Measurements from ENCODE around the gene ABCC11.

Gene ABCC11
- 0 to 0.67 (median 0.18) reads per million in 9 experiments for total RNA-seq

DNA sequence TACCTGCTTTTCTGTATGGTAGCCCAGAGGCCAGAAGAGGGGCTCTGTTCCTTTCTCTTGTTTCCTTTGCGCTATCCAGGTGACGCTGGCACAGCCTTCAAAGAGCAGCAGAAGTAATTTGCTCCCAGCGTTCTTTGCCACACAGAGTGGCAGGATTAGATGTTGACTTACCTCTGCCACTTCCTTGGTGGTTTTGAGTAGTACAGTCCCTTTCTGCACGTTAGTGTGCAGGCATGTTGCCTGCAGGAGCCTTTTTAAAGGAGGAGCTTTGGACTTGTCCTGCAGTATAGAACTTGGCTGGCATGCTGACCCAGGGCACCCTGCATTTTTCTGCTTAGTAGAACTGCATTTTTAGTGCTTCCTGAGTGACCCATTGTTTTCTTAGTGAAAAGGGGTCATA, at the start of gene ABCC11:
ABCC11 (minus strand) TSS at position 229 of the 400 bp plus-strand sequence. CDS start 15,618 bp downstream, outside the sequence.
- Mint-ChIP-seq H3K4me1 (ENCODE audit: low read depth in 2 of 2) (peaks cover 31 to 42% of the 10 kb centered on the region in 2 donors), H3K4me3 (peak within 1 kb of the TSS; percentile 84 to 97), H3K27me3 (no peaks in the 10 kb centered on the region), H3K36me3 (ENCODE audit: insufficient read depth) (peaks cover 21% of the 10 kb centered on the region), H3K27ac (peak within 1 kb of the TSS; percentile 60 to 68), H3K9me3 (no peaks in the 10 kb centered on the region)
- DNase-seq (no peak), ATAC-seq (replicated peaks) (no peak)

DNA sequence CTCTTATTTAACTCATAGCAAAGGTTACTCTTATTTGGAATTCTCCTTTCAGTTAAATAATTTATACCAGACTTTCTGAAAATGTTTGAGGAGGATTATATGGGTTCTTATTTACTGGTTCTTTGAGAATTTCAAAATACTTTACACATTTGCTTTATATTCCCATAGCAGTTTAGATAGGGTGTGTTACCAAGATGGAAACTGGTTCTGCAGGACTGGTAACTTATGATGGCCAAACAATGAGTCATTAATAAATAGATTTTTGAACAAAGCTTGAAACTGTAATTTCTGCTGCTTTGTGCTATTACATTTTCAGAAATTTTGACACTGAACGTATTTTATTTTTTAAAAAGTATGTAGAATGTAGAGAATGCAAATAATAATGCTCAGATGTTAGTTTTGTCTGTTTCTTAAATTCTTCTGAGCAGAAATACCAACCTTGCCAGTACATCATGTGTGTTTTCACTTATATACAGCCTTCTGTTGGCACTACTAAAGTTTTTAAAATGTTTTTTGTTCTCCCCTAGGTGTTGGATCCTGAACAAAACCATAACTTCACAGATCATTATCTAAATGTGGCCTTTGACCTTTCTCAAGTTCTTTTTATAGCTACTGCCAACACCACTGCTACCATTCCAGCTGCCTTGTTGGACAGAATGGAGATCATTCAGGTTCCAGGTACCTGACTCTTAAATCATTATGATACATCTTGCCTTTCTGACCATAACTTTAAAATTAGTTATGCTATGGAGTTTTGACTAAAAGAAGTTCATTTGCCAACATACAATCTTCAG, 48.3 kb upstream of the ABCC11 start:
- H3K9me3 Mint-ChIP-seq = no peaks in the 10 kb centered on the region
- ATAC-seq (replicated peaks) (no peak), DNase-seq (no peak)
- H3K27ac Mint-ChIP-seq = no peak overlapping the region
- H3K4me3 Mint-ChIP-seq = no peak overlapping the region
- H3K36me3 Mint-ChIP-seq (ENCODE audit: insufficient read depth) = peaks cover 31% of the 10 kb centered on the region
- peaks cover 0 to 1% of the 10 kb centered on the region in 2 donors for H3K4me1 Mint-ChIP-seq (ENCODE audit: low read depth in 2 of 2)
- no peaks in the 10 kb centered on the region for H3K27me3 Mint-ChIP-seq

DNA sequence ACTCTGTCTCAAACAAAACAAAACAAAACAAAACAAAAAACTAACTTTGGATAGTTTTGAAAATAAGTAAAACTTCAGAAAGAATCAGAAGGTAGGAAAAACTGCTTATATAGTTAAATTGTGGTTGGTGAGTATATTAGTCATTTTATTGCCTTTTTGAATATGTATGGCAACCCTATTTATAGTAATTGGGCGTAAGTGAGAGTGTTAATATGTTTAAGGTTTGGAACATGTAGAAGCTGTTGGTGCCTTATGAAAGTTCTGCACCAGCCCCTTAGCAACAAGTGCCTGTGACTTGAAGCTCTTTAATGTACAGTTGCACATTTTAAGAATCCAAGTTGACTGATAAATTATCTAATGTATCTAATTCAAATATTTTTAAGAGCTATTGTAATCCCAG, 47.4 kb upstream of the ABCC11 start:
- Mint-ChIP-seq H3K36me3 (ENCODE audit: insufficient read depth) (peaks cover 35% of the 10 kb centered on the region), H3K4me3 (no peak overlapping the region)

DNA sequence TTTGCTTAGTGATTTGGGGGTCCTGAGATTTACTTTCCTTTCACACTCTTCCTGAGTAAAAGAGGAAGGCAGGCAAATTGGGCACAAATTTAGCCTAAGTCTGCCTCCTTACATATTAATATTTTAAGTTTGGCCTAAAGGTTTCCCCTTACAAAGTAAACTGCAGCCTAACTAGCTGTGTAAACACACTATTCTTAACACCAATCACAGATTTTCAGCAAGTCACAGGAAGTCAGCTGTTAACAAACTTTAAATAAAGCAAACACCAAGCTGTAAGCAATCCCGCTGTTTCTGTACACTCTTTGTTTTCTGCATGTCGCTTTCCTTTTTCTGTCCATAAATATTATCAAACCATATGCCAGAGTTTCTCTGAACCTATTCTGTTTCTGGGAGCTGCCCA, 45.1 kb upstream of the ABCC11 start:
- ATAC-seq (replicated peaks) (no peak), DNase-seq (no peak)
- Mint-ChIP-seq H3K9me3 (no peaks in the 10 kb centered on the region), H3K36me3 (ENCODE audit: insufficient read depth) (peaks cover 37% of the 10 kb centered on the region), H3K4me1 (ENCODE audit: low read depth in 2 of 2) (peaks cover 0 to 3% of the 10 kb centered on the region in 2 donors), H3K4me3 (no peak overlapping the region), H3K27me3 (no peaks in the 10 kb centered on the region), H3K27ac (peak overlapping the region in 1 of 2 donors; percentile 7)

More for the DNA sequence above, 47.4 kb upstream of the ABCC11 start:
- no peak for DNase-seq
- Mint-ChIP-seq H3K27me3 (no peaks in the 10 kb centered on the region), H3K4me1 (ENCODE audit: low read depth in 2 of 2) (peaks cover 0 to 3% of the 10 kb centered on the region in 2 donors), H3K27ac (peak overlapping the region in 1 of 2 donors; percentile 31), H3K9me3 (no peaks in the 10 kb centered on the region)
- ATAC-seq (replicated peaks) = no peak

DNA sequence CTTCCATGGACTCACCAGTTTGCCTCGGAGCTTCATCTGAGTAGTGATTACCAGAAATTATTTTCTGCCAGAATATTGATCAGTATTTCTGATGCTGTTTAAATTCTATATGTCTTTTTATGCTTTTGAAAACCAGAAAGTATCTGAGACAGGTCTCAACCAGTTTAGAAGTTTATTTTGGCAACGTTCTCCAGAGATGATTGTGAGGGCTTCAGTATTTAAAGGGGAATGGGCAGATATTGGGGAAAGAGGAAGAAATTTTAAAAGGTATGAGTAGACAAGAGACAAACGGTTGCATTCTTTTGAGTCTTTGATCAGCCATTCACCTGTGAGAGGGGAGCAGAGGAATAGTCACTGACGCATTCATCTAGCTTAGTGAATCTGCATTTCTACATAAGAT, 44.4 kb upstream of the ABCC11 start:
- no peaks in the 10 kb centered on the region for H3K27me3 Mint-ChIP-seq
- H3K9me3 Mint-ChIP-seq = peaks cover 0 to 3% of the 10 kb centered on the region in 2 donors
- DNase-seq = no peak
- no peak overlapping the region for H3K27ac Mint-ChIP-seq
- H3K36me3 Mint-ChIP-seq (ENCODE audit: insufficient read depth) = peaks cover 32% of the 10 kb centered on the region
- H3K4me1 Mint-ChIP-seq (ENCODE audit: low read depth in 2 of 2) = peaks cover 0 to 3% of the 10 kb centered on the region in 2 donors
- no peak for ATAC-seq (replicated peaks)
- H3K4me3 Mint-ChIP-seq = no peak overlapping the region

DNA sequence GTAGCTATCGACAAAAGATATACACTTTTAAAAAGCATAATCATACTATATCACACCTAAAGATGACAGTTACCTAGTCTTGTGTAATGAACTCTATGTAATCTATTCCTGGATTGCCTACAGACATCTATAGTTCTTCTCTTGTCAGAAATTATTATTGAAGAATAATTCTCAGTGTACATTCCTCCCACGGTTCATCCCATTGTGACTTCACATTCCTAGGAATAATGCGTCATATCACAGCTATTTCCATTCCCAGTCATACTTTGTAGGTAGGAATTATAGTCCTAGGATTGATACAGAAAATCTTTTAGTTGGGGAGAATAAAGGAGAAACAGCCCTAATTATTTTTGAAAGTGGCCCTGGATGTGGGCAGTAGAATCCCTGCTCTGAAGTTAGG, 44.0 kb upstream of the ABCC11 start:
- ATAC-seq (replicated peaks) (no peak), DNase-seq (no peak)
- Mint-ChIP-seq H3K36me3 (ENCODE audit: insufficient read depth) (peaks cover 32% of the 10 kb centered on the region), H3K4me1 (ENCODE audit: low read depth in 2 of 2) (peaks cover 0 to 6% of the 10 kb centered on the region in 2 donors), H3K27ac (peak overlapping the region in 1 of 2 donors; percentile 60), H3K9me3 (peaks cover 0 to 3% of the 10 kb centered on the region in 2 donors), H3K4me3 (no peak overlapping the region), H3K27me3 (no peaks in the 10 kb centered on the region)

DNA sequence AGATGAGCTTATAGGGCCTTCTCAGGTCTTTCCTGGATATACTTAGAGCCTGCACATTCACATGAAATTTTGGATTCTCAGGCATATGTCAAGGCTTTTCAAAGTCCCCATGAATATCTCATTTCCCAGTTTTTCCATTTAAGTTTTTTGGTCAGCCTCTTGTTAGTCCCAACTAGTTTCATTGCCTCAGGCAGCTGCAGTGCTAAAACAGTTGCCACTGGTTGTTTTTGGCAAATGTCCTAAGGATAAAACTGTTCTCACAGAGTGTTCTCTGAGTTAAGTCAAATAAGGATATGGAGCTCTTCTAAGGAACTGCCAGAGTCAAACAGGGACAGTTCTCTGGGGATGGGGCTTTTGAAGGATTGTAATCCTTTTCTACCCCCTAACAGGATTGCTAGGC, 39.9 kb upstream of the ABCC11 start:
- H3K36me3 Mint-ChIP-seq (ENCODE audit: insufficient read depth) = peaks cover 16% of the 10 kb centered on the region
- no peak overlapping the region for H3K4me3 Mint-ChIP-seq
- H3K9me3 Mint-ChIP-seq = peaks cover 0 to 3% of the 10 kb centered on the region in 2 donors
- peaks cover 27% of the 10 kb centered on the region in 2 donors for H3K4me1 Mint-ChIP-seq (ENCODE audit: low read depth in 2 of 2)
- H3K27ac Mint-ChIP-seq = peak overlapping the region in 1 of 2 donors; percentile 26
- DNase-seq = no peak
- no peaks in the 10 kb centered on the region for H3K27me3 Mint-ChIP-seq
- no peak for ATAC-seq (replicated peaks)

DNA sequence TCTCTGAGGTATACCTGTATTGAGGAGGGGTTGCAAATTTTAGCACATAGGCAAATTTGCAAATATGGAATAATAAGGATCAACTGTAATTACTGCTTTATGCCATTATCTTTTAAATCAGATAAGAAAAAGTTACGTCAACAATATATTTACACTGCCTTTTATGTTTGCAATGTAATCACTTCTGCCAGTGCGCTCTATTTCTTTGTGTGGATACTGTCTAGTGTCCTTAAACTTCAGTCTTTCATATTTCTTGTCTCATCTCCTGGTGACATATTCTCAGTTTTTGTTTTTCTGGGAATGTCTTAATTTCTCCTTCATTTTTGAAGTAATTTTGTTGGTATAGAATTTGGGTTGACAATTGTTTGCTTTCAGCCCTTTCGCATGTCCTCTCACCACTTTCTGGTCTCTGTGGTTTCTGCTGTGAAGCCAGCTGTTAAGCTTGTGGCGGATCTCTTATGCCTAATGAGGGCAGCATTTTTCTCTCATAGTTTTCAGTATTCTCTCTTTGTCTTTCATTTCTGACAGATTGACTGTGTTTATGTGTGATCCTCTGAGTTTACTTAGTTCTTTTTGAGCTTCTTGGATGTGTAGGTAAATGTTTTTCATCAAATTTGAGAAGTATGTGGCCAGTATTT, 37.6 kb upstream of the ABCC11 start:
- DNase-seq = peak; percentile 3 to 4 (median 3)
- Mint-ChIP-seq H3K4me1 (ENCODE audit: low read depth in 2 of 2) (peaks cover 24 to 27% of the 10 kb centered on the region in 2 donors), H3K27me3 (no peaks in the 10 kb centered on the region), H3K4me3 (peak overlapping the region; percentile 15 to 47), H3K9me3 (peaks cover 0 to 3% of the 10 kb centered on the region in 2 donors), H3K27ac (peak overlapping the region in 1 of 2 donors; percentile 9), H3K36me3 (ENCODE audit: insufficient read depth) (peaks cover 13% of the 10 kb centered on the region)
- peak; percentile 86 for ATAC-seq (replicated peaks)

DNA sequence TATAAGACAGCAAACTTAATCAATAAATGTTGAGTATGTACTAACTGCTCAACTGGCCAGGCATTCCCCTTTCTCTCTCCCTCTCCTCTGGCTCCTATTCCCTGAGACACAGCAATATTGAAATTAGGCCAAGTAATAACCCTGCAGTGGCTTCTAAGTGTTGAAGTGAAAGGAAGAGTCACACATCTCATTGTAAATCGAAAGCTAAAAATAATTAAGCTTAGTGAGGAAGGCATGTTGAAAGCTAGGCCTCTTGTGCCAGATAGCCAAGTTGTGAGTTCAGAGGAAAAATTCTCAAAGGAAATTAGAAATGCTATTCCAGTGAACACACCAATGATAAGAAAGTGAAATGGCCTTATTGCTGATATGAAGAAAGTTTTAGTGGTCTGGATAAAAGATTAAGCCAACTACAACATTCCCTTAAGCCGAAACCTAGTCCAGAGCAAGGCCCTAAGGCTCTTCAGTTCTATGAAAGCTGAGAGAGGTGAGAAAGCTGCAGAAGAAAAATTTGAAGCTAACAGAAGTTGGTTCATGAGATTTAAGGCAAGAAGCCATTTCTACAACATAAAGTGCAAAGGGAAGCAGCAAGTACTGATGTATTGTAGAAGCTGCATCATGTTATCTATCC, 35.4 kb upstream of the ABCC11 start:
- ATAC-seq (replicated peaks) (no peak), DNase-seq (no peak)
- peaks cover 21% of the 10 kb centered on the region for H3K36me3 Mint-ChIP-seq (ENCODE audit: insufficient read depth)
- peaks cover 24 to 27% of the 10 kb centered on the region in 2 donors for H3K4me1 Mint-ChIP-seq (ENCODE audit: low read depth in 2 of 2)
- peaks cover 0 to 3% of the 10 kb centered on the region in 2 donors for H3K9me3 Mint-ChIP-seq
- no peak overlapping the region for H3K4me3 Mint-ChIP-seq
- no peaks in the 10 kb centered on the region for H3K27me3 Mint-ChIP-seq
- H3K27ac Mint-ChIP-seq = peak overlapping the region; percentile 3 to 8

DNA sequence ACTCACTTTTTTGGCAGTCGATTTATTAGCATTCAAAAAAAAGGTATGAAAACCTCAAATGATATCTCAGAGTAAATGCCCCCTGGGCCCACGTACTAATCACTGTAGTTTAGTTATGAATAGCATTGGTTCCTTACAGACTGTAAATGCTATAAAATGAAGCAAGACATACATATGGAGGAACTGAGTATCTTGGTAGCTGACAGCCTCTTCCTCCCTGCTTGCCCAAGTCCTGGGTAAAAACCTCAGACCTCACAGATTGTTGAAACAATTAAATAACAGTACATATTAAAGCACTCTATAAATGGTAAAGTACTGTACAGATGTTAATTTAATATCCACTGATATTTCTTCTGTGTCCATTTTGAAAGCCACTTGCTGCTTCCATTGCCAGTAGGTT, 33.2 kb upstream of the ABCC11 start:
- peaks cover 22% of the 10 kb centered on the region for H3K36me3 Mint-ChIP-seq (ENCODE audit: insufficient read depth)
- H3K27me3 Mint-ChIP-seq = no peaks in the 10 kb centered on the region
- H3K4me1 Mint-ChIP-seq (ENCODE audit: low read depth in 2 of 2) = peaks cover 20 to 28% of the 10 kb centered on the region in 2 donors
- no peaks in the 10 kb centered on the region for H3K9me3 Mint-ChIP-seq
- ATAC-seq (replicated peaks) (no peak), DNase-seq (no peak)
- H3K27ac Mint-ChIP-seq = peak overlapping the region in 1 of 2 donors; percentile 6
- H3K4me3 Mint-ChIP-seq = no peak overlapping the region

DNA sequence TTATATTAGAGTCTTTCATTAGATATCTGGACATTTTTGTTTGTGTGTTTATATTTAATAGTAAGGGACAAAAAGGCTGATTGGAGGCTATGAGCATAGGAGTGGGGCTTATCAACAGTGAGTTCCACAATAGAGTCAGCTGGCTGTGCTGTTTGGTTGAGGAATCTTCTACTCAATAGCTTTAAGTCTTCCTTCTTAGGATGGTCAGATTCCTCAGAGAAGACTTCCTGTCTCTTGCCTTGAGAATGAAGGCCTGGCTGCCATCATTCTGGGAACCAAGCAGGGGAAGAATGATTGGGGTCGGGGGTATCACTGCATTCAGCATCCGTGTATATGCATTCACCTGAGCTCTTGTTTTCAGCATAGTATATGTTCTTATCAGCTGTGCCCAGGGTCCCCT, 31.9 kb upstream of the ABCC11 start:
- no peaks in the 10 kb centered on the region for H3K27me3 Mint-ChIP-seq
- no peak overlapping the region for H3K4me3 Mint-ChIP-seq
- H3K27ac Mint-ChIP-seq = no peak overlapping the region
- no peak for DNase-seq
- H3K9me3 Mint-ChIP-seq = no peaks in the 10 kb centered on the region
- no peak for ATAC-seq (replicated peaks)
- peaks cover 9 to 23% of the 10 kb centered on the region in 2 donors for H3K4me1 Mint-ChIP-seq (ENCODE audit: low read depth in 2 of 2)
- H3K36me3 Mint-ChIP-seq (ENCODE audit: insufficient read depth) = peaks cover 22% of the 10 kb centered on the region

DNA sequence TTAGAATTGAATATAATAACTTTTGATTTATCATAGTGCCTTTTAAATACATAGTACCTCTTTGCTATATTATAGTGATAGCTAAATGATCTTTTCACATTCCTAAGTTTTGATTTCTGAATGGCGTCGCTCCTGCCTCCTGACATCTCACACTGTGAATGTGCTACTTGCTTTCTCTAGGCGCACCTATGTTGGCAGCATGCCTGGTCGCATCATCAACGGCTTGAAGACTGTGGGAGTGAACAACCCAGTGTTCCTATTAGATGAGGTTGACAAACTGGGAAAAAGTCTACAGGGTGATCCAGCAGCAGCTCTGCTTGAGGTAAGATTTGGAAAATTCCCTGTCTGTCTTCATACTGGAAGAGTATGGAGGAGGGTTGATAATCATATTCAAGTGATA, 29.8 kb upstream of the ABCC11 start:
- ATAC-seq (replicated peaks) = no peak
- no peaks in the 10 kb centered on the region for H3K27me3 Mint-ChIP-seq
- no peak overlapping the region for H3K4me3 Mint-ChIP-seq
- no peak for DNase-seq
- H3K4me1 Mint-ChIP-seq (ENCODE audit: low read depth in 2 of 2) = peaks cover 0 to 12% of the 10 kb centered on the region in 2 donors
- no peak overlapping the region for H3K27ac Mint-ChIP-seq
- H3K9me3 Mint-ChIP-seq = no peaks in the 10 kb centered on the region
- H3K36me3 Mint-ChIP-seq (ENCODE audit: insufficient read depth) = peaks cover 26% of the 10 kb centered on the region

DNA sequence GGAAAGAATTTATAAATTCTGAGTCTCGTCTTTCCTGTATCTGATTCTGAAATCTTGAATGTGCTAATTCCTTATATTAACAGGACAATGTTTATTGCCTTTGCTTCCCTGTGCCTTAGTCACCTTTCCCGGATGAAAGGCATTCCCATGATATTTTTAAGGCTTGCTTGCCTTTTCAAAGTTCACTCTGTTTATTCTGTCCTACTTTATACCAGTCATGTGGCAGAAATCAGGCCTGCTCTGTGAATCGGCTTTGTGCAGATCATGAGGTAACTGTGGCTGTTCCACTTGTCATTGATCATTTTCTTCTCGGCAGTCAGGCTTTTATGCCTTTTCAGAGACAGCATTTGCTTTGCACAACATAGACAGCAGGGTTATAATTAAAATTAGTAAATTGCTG, 28.8 kb upstream of the ABCC11 start:
- ATAC-seq (replicated peaks) (no peak), DNase-seq (no peak)
- peaks cover 0 to 12% of the 10 kb centered on the region in 2 donors for H3K4me1 Mint-ChIP-seq (ENCODE audit: low read depth in 2 of 2)
- H3K27me3 Mint-ChIP-seq = no peaks in the 10 kb centered on the region
- no peak overlapping the region for H3K4me3 Mint-ChIP-seq
- no peaks in the 10 kb centered on the region for H3K9me3 Mint-ChIP-seq
- no peak overlapping the region for H3K27ac Mint-ChIP-seq
- H3K36me3 Mint-ChIP-seq (ENCODE audit: insufficient read depth) = peaks cover 30% of the 10 kb centered on the region

All from effector memory CD8-positive, alpha-beta T cell (primary cell).